CD4-positive, alpha-beta T cell (primary cell): ENCODE measurements around the gene RPL18. TPM values are rescaled to one million over a fixed set of nuclear protein-coding genes. Genes with fewer than 3 reads are reported as not detected.

ENCODE experiments used
- ATAC-seq: fragments of 200-7000 bp; cut with Tn5 transposase; one replicate; pipeline ENCODE4 v1.10.0; 2022; ENCODE audit warnings: mild to moderate bottlenecking; ENCODE audit not compliant: poor library complexity
- CTCF ChIA-PET: fragments of 350-600 bp; sonication (Branson Sonifier 250); formaldehyde crosslinking; loops from one replicate; lab custom pipeline; 2021; ENCODE audit warnings: antibody characterized with exemption, inconsistent platforms; lab: Charles Lee
- POLR2A ChIA-PET: fragments of 350-600 bp; sonication (Branson Sonifier 250); formaldehyde crosslinking; loops from one replicate; lab custom pipeline; 2021; ENCODE audit warnings: antibody characterized with exemption, inconsistent platforms; lab: Charles Lee
- DNase-seq, 14 experiments: peaks; one replicate each; pipeline ENCODE4 v3.0.0-alpha.2; 2013 to 2020; ENCODE audit warnings: mixed read lengths in 2 of 14
- H3K27ac ChIP-seq, 2 donors: one replicate each; pipeline versions ENCODE4 v1.5.1 to v1.7.0; 2013; ENCODE audit warnings: low read length in 2 of 2, low read depth in 1 of 2, mild to moderate bottlenecking in 1 of 2
- H3K27me3 ChIP-seq, 2 experiments: 1 replicate in 1 of 2; 2 replicates in 1 of 2; pipeline versions ENCODE4 v1.6.1 to v1.7.0; 2013; ENCODE audit warnings: low read length in 2 of 2, control low read depth in 1 of 2, mild to moderate bottlenecking in 1 of 2, moderate library complexity in 1 of 2; ENCODE audit not compliant: insufficient read depth in 2 of 2, control insufficient read depth in 1 of 2
- H3K36me3 ChIP-seq: one replicate; pipeline ENCODE4 v1.6.1; 2013; ENCODE audit warnings: low read length, control low read depth; ENCODE audit not compliant: insufficient read depth
- H3K4me1 ChIP-seq: one replicate; pipeline ENCODE4 v1.6.1; 2013; ENCODE audit warnings: low read length, control low read depth; ENCODE audit not compliant: insufficient read depth
- H3K4me3 ChIP-seq: one replicate; pipeline ENCODE4 v1.5.1; 2013; ENCODE audit warnings: mild to moderate bottlenecking, low read length, moderate library complexity
- H3K9me3 ChIP-seq, 2 experiments: 1 replicate in 1 of 2; 2 replicates in 1 of 2; pipeline versions ENCODE4 v1.6.1 to v1.7.0; 2013; ENCODE audit warnings: low read length in 2 of 2, mild to moderate bottlenecking in 2 of 2, control low read depth in 1 of 2, moderate library complexity in 1 of 2; ENCODE audit not compliant: control insufficient read depth in 1 of 2, insufficient read depth in 1 of 2
- H3K27ac Mint-ChIP-seq: one replicate; pipeline ENCODE4 v1.8.0; 2020; ENCODE audit warnings: mixed read lengths
- H3K27me3 Mint-ChIP-seq: one replicate; pipeline ENCODE4 v1.8.0; 2021; ENCODE audit warnings: mixed read lengths
- H3K36me3 Mint-ChIP-seq: one replicate; pipeline ENCODE4 v1.8.0; 2021; ENCODE audit warnings: low read depth, mixed read lengths
- H3K4me1 Mint-ChIP-seq: one replicate; pipeline ENCODE4 v1.8.0; 2021; ENCODE audit warnings: low read depth, mixed read lengths
- H3K4me3 Mint-ChIP-seq: one replicate; pipeline ENCODE4 v1.8.0; 2020; ENCODE audit warnings: mild to moderate bottlenecking, mixed read lengths
- H3K9me3 Mint-ChIP-seq: one replicate; pipeline ENCODE4 v1.8.0; 2020; ENCODE audit warnings: mixed read lengths
- intact Hi-C, 2 experiments: fragments of 100-400 bp; cut with DNase I in 1 of 2; cut with micrococcal nuclease in 1 of 2; formaldehyde crosslinking; loops; one replicate each; pipeline versions ENCODE4 v1.15.1 to v1.9.0; 2023 to 2025; cut with DNase I, micrococcal nuclease
- total RNA-seq, 174 experiments: library from RNA in 2 of 174; stranded (reverse) in 2 of 174; gene quantifications; one replicate each; pipeline ENCODE4 v1.2.3 and lab custom pipeline; 2021 to 2026
- TF ChIP-seq, protein P1 (sequence below): fragments of 200-600 bp; IDR thresholded peaks from one replicate; pipeline ENCODE4 v1.8.0; 2022; ENCODE audit warnings: antibody characterized with exemption, mild to moderate bottlenecking

RPL18 gene
- total RNA-seq, 2 experiments from 2014 or later, result 2,820 to 2,913 TPM

DNA sequence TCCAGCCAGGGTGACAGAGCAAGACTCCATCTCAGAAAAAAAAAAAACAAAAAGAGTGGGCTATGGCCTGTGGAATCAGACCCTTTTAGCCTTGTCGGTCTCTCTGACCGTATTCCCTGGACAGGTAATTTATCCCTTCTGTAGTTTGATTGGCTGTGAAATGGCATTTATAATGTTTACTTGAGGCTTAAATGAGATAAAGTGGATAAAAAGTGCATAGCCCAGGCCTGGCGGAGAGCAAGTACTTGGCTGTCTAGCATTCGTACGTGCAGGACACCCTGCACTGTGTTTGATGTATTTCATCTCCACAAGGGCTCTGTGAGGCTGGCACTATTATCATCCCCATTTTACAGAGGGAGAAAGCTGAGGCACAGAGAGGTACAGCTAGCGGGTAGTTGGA is 46.8 kb upstream of the RPL18 start:
- Mint-ChIP-seq H3K4me1 (peaks cover 6% of the 10 kb centered on the region), H3K9me3 (no peaks in the 10 kb centered on the region), H3K36me3 (no peaks in the 10 kb centered on the region), H3K4me3 (no peak overlapping the region), H3K27ac (no peak overlapping the region), H3K27me3 (no peaks in the 10 kb centered on the region)
- TF ChIP-seq, protein P1, sequence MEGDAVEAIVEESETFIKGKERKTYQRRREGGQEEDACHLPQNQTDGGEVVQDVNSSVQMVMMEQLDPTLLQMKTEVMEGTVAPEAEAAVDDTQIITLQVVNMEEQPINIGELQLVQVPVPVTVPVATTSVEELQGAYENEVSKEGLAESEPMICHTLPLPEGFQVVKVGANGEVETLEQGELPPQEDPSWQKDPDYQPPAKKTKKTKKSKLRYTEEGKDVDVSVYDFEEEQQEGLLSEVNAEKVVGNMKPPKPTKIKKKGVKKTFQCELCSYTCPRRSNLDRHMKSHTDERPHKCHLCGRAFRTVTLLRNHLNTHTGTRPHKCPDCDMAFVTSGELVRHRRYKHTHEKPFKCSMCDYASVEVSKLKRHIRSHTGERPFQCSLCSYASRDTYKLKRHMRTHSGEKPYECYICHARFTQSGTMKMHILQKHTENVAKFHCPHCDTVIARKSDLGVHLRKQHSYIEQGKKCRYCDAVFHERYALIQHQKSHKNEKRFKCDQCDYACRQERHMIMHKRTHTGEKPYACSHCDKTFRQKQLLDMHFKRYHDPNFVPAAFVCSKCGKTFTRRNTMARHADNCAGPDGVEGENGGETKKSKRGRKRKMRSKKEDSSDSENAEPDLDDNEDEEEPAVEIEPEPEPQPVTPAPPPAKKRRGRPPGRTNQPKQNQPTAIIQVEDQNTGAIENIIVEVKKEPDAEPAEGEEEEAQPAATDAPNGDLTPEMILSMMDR, result no peak
- H3K9me3 ChIP-seq, result no peaks in the 10 kb centered on the region
- no peak overlapping the region for H3K4me3 ChIP-seq
- CTCF ChIA-PET, result no interaction called here
- no peak overlapping the region for H3K27ac ChIP-seq
- DNase-seq, result no peak
- intact Hi-C loops, result no loop called here
- no peak for ATAC-seq
- H3K27me3 ChIP-seq, result no peaks in the 10 kb centered on the region
- POLR2A ChIA-PET, result interaction anchor here (0.6 kb wide), 1 partner anchor 24 kb away, joined by 4 read pairs; no protein-coding TSS in a partner anchor
- peaks cover 8% of the 10 kb centered on the region for H3K4me1 ChIP-seq
- no peaks in the 10 kb centered on the region for H3K36me3 ChIP-seq

DNA sequence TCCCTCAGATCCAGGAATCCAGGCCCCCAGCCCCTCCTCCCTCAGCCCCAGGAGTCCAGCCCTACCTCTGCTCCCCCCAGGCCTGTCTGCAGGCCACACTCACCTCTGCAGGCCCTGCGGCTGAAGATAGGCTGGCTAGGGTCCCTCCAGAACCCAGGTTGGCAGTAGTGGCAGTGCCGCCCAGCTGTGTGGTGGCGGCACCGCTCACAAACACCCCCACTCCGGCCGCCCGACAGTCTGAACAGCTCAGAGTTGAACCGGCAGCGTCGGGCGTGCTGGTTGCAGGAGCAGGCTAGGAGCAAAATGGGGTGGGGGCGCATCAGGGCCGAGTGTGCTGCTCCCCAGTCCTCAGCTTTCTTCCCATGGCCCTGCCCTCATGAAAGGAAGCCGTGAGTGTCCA is 45.5 kb upstream of the RPL18 start:
- no peak for DNase-seq
- no peaks in the 10 kb centered on the region for H3K9me3 ChIP-seq
- no peak for ATAC-seq
- no peaks in the 10 kb centered on the region for H3K36me3 Mint-ChIP-seq
- H3K9me3 Mint-ChIP-seq, result no peaks in the 10 kb centered on the region
- POLR2A ChIA-PET, result no interaction called here
- no peaks in the 10 kb centered on the region for H3K27me3 ChIP-seq
- H3K36me3 ChIP-seq, result no peaks in the 10 kb centered on the region
- H3K4me3 Mint-ChIP-seq, result no peak overlapping the region
- CTCF ChIA-PET, result no interaction called here
- H3K4me3 ChIP-seq, result no peak overlapping the region
- peaks cover 16% of the 10 kb centered on the region for H3K4me1 ChIP-seq
- H3K4me1 Mint-ChIP-seq, result peaks cover 9% of the 10 kb centered on the region
- no peak overlapping the region for H3K27ac Mint-ChIP-seq
- TF ChIP-seq, protein P1, result no peak
- no peak overlapping the region for H3K27ac ChIP-seq
- no peaks in the 10 kb centered on the region for H3K27me3 Mint-ChIP-seq
- intact Hi-C loops, result loop anchor here in 1 of 2 experiments (5.0 kb wide), 1 partner anchor 48 kb away; no protein-coding TSS in a partner anchor

DNA sequence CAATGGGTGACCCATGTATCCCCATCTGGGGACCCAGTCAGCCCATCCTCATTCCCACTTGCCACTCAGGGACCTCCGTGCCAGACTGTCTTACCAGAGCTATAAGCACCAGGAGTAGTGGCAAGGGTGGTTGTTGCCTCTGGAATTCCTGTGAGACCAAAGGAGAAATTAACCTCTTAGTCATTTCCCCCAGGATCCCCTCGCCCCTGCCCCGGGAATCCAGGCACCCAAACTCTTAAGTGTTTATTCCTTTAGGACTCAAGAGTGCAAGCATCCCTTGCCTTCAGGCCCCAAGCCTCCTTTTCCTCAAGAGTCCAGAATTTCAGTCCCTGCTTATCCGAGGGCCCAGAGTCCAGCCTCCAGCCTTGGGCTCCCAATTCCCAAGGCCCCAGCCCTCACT is 44.7 kb upstream of the RPL18 start:
- POLR2A ChIA-PET, result no interaction called here
- intact Hi-C loops, result loop anchor here in 1 of 2 experiments (5.0 kb wide), 1 partner anchor 49 kb away; no protein-coding TSS in a partner anchor
- H3K4me3 Mint-ChIP-seq, result no peak overlapping the region

More for the DNA sequence above, 44.7 kb upstream of the RPL18 start:
- H3K4me1 ChIP-seq, result peaks cover 16% of the 10 kb centered on the region
- DNase-seq (no peak), ATAC-seq (no peak)
- H3K27me3 Mint-ChIP-seq, result no peaks in the 10 kb centered on the region
- H3K27ac Mint-ChIP-seq, result no peak overlapping the region
- TF ChIP-seq, protein P1, result no peak
- no peaks in the 10 kb centered on the region for H3K9me3 ChIP-seq
- no peaks in the 10 kb centered on the region for H3K9me3 Mint-ChIP-seq
- H3K4me3 ChIP-seq, result no peak overlapping the region
- H3K36me3 ChIP-seq, result no peaks in the 10 kb centered on the region
- H3K4me1 Mint-ChIP-seq, result peaks cover 9% of the 10 kb centered on the region
- H3K27me3 ChIP-seq, result no peaks in the 10 kb centered on the region
- no peaks in the 10 kb centered on the region for H3K36me3 Mint-ChIP-seq
- CTCF ChIA-PET, result no interaction called here
- no peak overlapping the region for H3K27ac ChIP-seq
